Mesenchymal stem cell (in vitro differentiated cells and primary cell): ENCODE results near the gene EXOC4.
A peak's percentile ranks its signal among the peaks of the same experiment; 100 is the strongest.

Source experiments
- DNase-seq: peaks from one replicate; pipeline ENCODE4 v3.0.0-alpha.2; 2013
- H2AFZ ChIP-seq: one replicate; pipeline ENCODE4 v1.6.1; 2013; ENCODE audit warnings: low read depth, mild to moderate bottlenecking, control low read depth, inconsistent platforms, low read length, moderate library complexity
- H2AK5ac ChIP-seq: 2 replicates; pipeline ENCODE4 v1.6.1; 2013; ENCODE audit warnings: low read length, moderate library complexity, mild to moderate bottlenecking, inconsistent platforms; ENCODE audit not compliant: severe bottlenecking
- H2BK120ac ChIP-seq: one replicate; pipeline ENCODE4 v1.6.1; 2013; ENCODE audit warnings: low read depth, mild to moderate bottlenecking, inconsistent platforms, low read length, moderate library complexity
- H2BK12ac ChIP-seq, 2 experiments: one replicate each; pipeline ENCODE4 v1.6.1; 2013; ENCODE audit warnings: inconsistent platforms in 2 of 2, low read length in 2 of 2, mild to moderate bottlenecking in 2 of 2, moderate library complexity in 2 of 2, control low read depth in 1 of 2
- H2BK15ac ChIP-seq: one replicate; pipeline ENCODE4 v1.6.1; 2013; ENCODE audit warnings: mild to moderate bottlenecking, low read depth, inconsistent platforms; ENCODE audit not compliant: poor library complexity, severe bottlenecking
- H2BK5ac ChIP-seq: 2 replicates; pipeline ENCODE4 v1.6.1; 2013; ENCODE audit warnings: low read depth, mild to moderate bottlenecking, low read length, control low read depth, inconsistent platforms; ENCODE audit not compliant: poor library complexity, severe bottlenecking
- H3K14ac ChIP-seq, 2 experiments: one replicate each; pipeline ENCODE4 v1.6.1; 2013; ENCODE audit warnings: inconsistent platforms in 2 of 2, low read length in 2 of 2, control low read depth in 1 of 2, mild to moderate bottlenecking in 1 of 2, moderate library complexity in 1 of 2
- H3K18ac ChIP-seq, 2 experiments: one replicate each; pipeline ENCODE4 v1.6.1; 2013; ENCODE audit warnings: inconsistent platforms in 2 of 2, low read length in 2 of 2, control low read depth in 1 of 2, low read depth in 1 of 2, mild to moderate bottlenecking in 1 of 2
- H3K23ac ChIP-seq, 2 experiments: one replicate each; pipeline ENCODE4 v1.6.1; 2013; ENCODE audit warnings: inconsistent platforms in 2 of 2, low read length in 2 of 2, mild to moderate bottlenecking in 2 of 2, moderate library complexity in 2 of 2, control low read depth in 1 of 2
- H3K27ac ChIP-seq: 2 replicates; pipeline ENCODE4 v1.5.1; 2013; ENCODE audit warnings: mild to moderate bottlenecking, moderate library complexity, low read length, control low read depth, inconsistent platforms; ENCODE audit not compliant: poor library complexity, severe bottlenecking
- H3K27me3 ChIP-seq, 2 experiments: 2 replicates each; pipeline versions ENCODE4 v1.6.1 to v1.7.0; 2013; ENCODE audit warnings: low read length in 2 of 2, mild to moderate bottlenecking in 2 of 2, moderate library complexity in 2 of 2, control low read depth in 1 of 2, inconsistent platforms in 1 of 2; ENCODE audit not compliant: control insufficient read depth in 1 of 2, insufficient read depth in 1 of 2
- H3K36me3 ChIP-seq, 2 experiments: 2 replicates each; pipeline versions ENCODE4 v1.6.1 to v1.7.0; 2013; ENCODE audit warnings: low read length in 2 of 2, control low read depth in 1 of 2, inconsistent platforms in 1 of 2, low read depth in 1 of 2, mild to moderate bottlenecking in 1 of 2; ENCODE audit not compliant: insufficient read depth in 2 of 2, control insufficient read depth in 1 of 2
- H3K4ac ChIP-seq, 2 experiments: one replicate each; pipeline ENCODE4 v1.6.1; 2013; ENCODE audit warnings: inconsistent platforms in 2 of 2, low read length in 2 of 2, mild to moderate bottlenecking in 2 of 2, moderate library complexity in 2 of 2, control low read depth in 1 of 2, low read depth in 1 of 2
- H3K4me1 ChIP-seq: 2 replicates; pipeline ENCODE4 v1.6.1; 2013; ENCODE audit warnings: low read depth, low read length, control low read depth; ENCODE audit not compliant: control insufficient read depth, insufficient read depth
- H3K4me2 ChIP-seq: 2 replicates; pipeline ENCODE4 v1.6.1; 2013; ENCODE audit warnings: low read length, mild to moderate bottlenecking, inconsistent platforms; ENCODE audit not compliant: poor library complexity, severe bottlenecking
- H3K4me3 ChIP-seq, 2 experiments: 2 replicates each; pipeline versions ENCODE4 v1.5.1 to v1.7.0; 2013; ENCODE audit warnings: low read length in 2 of 2, mild to moderate bottlenecking in 2 of 2, control low read depth in 1 of 2, low read depth in 1 of 2; ENCODE audit not compliant: insufficient read depth in 1 of 2
- H3K79me1 ChIP-seq: replicated peaks from 2 replicates; pipeline ENCODE4 v1.6.1; 2013; ENCODE audit warnings: mild to moderate bottlenecking, control low read depth, low read length, inconsistent platforms; ENCODE audit not compliant: poor library complexity, severe bottlenecking
- H3K9ac ChIP-seq: 2 replicates; pipeline ENCODE4 v1.7.0; 2013; ENCODE audit warnings: mild to moderate bottlenecking, low read length, moderate library complexity
- H3K9me3 ChIP-seq: 2 replicates; pipeline ENCODE4 v1.7.0; 2013; ENCODE audit warnings: mild to moderate bottlenecking, low read length; ENCODE audit not compliant: control insufficient read depth
- H4K8ac ChIP-seq: one replicate; pipeline ENCODE4 v1.6.1; 2013; ENCODE audit warnings: inconsistent platforms, mild to moderate bottlenecking, low read length, moderate library complexity
- H4K91ac ChIP-seq: one replicate; pipeline ENCODE4 v1.6.1; 2013; ENCODE audit warnings: mild to moderate bottlenecking, low read length, inconsistent platforms
- WGBS: methylation state at CpG from one replicate; pipeline ENCODE4 v1.1.7; 2013; ENCODE audit warnings: mixed read lengths; 5-methylcytosine and 5-hydroxymethylcytosine counted together

The EXOC4 gene

DNA sequence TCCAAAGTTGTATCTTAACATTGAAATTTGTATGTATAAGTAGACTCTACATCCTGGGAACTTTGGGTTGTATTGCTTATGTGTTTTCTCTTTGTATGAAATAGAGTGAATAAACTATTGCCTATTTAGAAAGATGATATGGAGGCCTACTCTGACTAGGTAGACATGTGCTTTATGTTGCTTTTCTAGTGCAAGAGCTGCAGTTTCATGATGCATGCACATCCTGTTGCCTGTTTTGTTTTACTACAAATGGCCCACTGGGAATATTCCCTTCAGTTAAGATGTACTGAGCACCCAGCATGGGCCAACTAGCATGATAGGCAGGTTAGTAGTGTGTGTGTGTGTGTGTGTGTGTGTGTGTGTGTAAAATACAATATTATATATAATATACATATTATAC is 592.1 kb downstream of the EXOC4 start:
- H3K4me2 ChIP-seq: no peak overlapping the region
- no peaks in the 10 kb centered on the region for H3K27me3 ChIP-seq
- no peak overlapping the region for H4K8ac ChIP-seq
- H3K18ac ChIP-seq: no peak overlapping the region
- H3K4ac ChIP-seq: no peak overlapping the region
- no peak for DNase-seq
- H2BK12ac ChIP-seq: no peak overlapping the region
- no peak overlapping the region for H3K14ac ChIP-seq
- H3K4me3 ChIP-seq: no peak overlapping the region
- no peak overlapping the region for H4K91ac ChIP-seq
- no peak overlapping the region for H3K23ac ChIP-seq
- no peak overlapping the region for H2BK15ac ChIP-seq
- H2AFZ ChIP-seq: no peak overlapping the region
- no peak overlapping the region for H3K27ac ChIP-seq
- H3K9ac ChIP-seq: no peak overlapping the region
- H3K9me3 ChIP-seq: no peaks in the 10 kb centered on the region
- no peak overlapping the region for H2BK5ac ChIP-seq
- H3K79me1 ChIP-seq: peaks cover 4% of the 10 kb centered on the region
- no peaks in the 10 kb centered on the region for H3K4me1 ChIP-seq
- H2BK120ac ChIP-seq: no peak overlapping the region
- H3K36me3 ChIP-seq: no peaks in the 10 kb centered on the region
- no peak overlapping the region for H2AK5ac ChIP-seq

DNA sequence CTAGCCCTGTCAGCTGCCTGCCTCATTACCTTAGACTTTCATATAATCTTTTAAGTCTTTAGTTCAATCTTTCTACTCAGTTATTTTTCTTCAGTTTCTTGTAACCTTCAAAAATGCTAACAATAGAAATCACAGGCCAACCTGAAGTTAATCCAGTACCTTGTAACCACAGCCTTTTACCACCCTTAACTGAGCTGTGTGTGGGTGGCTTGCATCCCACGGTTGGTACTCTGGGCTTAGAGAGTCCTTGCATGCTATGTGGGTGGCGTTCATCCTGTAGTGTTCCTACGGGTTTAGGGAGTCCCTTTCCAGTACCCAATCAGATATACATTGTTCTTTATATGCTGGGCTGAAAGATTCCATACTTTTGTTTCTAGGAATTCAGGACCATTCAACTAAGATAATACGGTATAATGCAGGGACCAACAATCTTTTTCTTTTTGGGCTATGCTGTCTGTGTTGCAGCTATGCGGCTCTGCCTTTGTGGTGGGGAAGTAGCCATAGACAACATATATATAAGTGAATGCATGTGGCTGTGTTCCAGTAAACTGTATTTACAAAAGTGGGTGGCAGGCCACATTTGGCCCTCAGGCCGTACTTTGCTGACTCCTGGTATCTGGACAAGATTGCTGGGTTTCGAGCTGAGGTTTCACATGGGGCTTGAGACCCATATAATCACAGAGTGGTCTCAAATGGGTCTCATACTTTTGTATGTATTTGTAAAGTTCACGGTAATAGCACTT is 593.5 kb downstream of the EXOC4 start:
- WGBS: 97% methylated on average over 4 of the region's 8 CpGs
- no peak overlapping the region for H3K9ac ChIP-seq
- H2BK5ac ChIP-seq: no peak overlapping the region

DNA sequence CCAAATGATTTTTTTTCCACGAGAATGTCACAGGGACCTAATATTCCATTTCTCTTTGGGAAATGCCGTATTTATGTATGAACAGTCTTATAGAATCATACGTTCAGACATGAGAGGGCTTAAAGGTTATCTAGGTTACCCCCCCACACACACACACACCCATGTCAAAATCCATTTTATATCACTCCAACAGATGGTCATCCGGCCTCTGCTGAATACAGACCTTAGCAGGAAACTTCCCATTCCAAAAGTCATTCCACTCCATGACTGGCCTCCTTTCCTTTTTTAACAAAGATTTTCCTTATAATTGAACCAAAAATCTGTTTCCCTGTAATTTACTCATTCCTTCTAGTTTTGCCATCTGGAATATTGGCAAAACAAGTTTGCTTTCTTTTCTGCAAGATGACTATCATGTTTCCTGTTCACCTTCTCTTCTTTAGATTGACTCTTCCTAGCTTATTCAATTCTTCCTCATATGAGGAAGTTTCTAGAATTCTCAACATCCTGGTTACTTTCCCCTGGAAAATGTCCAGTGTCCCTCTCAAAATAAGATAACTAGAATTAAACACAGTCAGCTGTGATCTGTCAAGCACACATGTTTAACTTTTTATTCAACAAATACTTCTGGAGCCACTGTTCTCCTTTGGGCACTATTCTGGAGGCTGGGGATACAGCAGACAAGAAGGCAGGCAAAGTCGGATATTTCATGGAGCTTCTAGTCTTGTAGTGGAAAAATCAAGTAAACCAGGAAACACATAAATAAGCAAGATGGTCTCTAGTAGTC is 597.8 kb downstream of the EXOC4 start:
- H2BK5ac ChIP-seq: no peak overlapping the region
- no peak overlapping the region for H3K27ac ChIP-seq
- H3K36me3 ChIP-seq: no peaks in the 10 kb centered on the region
- no peak overlapping the region for H3K9ac ChIP-seq
- no peak overlapping the region for H2AFZ ChIP-seq
- no peak overlapping the region for H3K18ac ChIP-seq
- DNase-seq: no peak
- peaks cover 4% of the 10 kb centered on the region for H3K79me1 ChIP-seq
- H3K4me2 ChIP-seq: no peak overlapping the region
- no peak overlapping the region for H2BK15ac ChIP-seq
- H3K9me3 ChIP-seq: no peaks in the 10 kb centered on the region
- no peak overlapping the region for H4K8ac ChIP-seq
- no peak overlapping the region for H4K91ac ChIP-seq
- 97% methylated on average over 4 of the region's 5 CpGs for WGBS
- no peak overlapping the region for H2BK12ac ChIP-seq
- no peak overlapping the region for H3K14ac ChIP-seq
- H3K4me3 ChIP-seq: no peak overlapping the region
- no peak overlapping the region for H3K4ac ChIP-seq
- H2BK120ac ChIP-seq: no peak overlapping the region
- no peak overlapping the region for H2AK5ac ChIP-seq
- H3K27me3 ChIP-seq: no peaks in the 10 kb centered on the region
- no peak overlapping the region for H3K23ac ChIP-seq
- H3K4me1 ChIP-seq: peaks cover 6% of the 10 kb centered on the region

More for the DNA sequence above, 593.5 kb downstream of the EXOC4 start:
- Histone ChIP-seq H3K23ac (no peak overlapping the region), H3K4ac (no peak overlapping the region), H4K8ac (no peak overlapping the region), H3K4me2 (no peak overlapping the region), H3K9me3 (no peaks in the 10 kb centered on the region), H3K36me3 (no peaks in the 10 kb centered on the region), H2AK5ac (no peak overlapping the region), H3K14ac (peak overlapping the region in 1 of 2 experiments; percentile 75), H4K91ac (no peak overlapping the region), H3K18ac (no peak overlapping the region), H3K4me1 (no peaks in the 10 kb centered on the region), H2BK15ac (no peak overlapping the region), H3K27ac (no peak overlapping the region), H3K27me3 (no peaks in the 10 kb centered on the region), H3K79me1 (peaks cover 5% of the 10 kb centered on the region), H3K4me3 (no peak overlapping the region), H2BK12ac (no peak overlapping the region), H2BK120ac (no peak overlapping the region), H2AFZ (no peak overlapping the region)
- no peak for DNase-seq

DNA sequence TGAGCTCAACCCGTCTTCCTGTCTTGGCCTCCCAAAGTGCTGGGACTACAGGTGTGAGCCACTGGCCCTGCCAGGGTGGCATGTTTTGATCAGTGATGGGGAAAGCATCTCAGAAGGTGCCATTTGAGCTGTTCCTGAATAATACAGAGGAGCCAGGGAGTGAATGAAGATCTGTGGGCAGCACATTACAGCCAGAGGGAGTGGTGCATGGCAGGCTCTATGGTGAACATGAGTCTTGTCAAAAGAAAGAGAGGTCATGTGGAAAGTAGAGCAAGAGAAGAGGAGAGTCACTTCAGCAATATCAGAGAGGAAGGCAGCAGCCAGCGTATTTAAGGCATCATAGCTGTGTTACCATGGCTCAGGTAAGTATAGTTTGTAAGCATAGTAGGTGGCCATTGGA is 598.5 kb downstream of the EXOC4 start:
- Histone ChIP-seq H3K9ac (no peak overlapping the region), H2BK15ac (no peak overlapping the region), H2BK5ac (no peak overlapping the region), H3K4me3 (no peak overlapping the region), H3K4me2 (no peak overlapping the region), H2BK120ac (no peak overlapping the region), H3K27ac (no peak overlapping the region), H2AK5ac (peak overlapping the region; percentile 86), H3K9me3 (no peaks in the 10 kb centered on the region), H3K23ac (no peak overlapping the region), H4K8ac (peak overlapping the region; percentile 27), H4K91ac (peak overlapping the region; percentile 23), H3K4ac (no peak overlapping the region), H2BK12ac (no peak overlapping the region), H2AFZ (no peak overlapping the region), H3K79me1 (peaks cover 4% of the 10 kb centered on the region), H3K36me3 (no peaks in the 10 kb centered on the region), H3K14ac (no peak overlapping the region), H3K27me3 (no peaks in the 10 kb centered on the region), H3K18ac (no peak overlapping the region), H3K4me1 (peaks cover 6% of the 10 kb centered on the region)
- no peak for DNase-seq
- WGBS: 91% methylated on average over 2 of the region's 2 CpGs
